NCI-H2196 treated with DMSO at 0.1 percent for 48 hours (cell line): ENCODE measurements around the gene EFCAB9.
A peak's percentile ranks its signal among the peaks of the same experiment; 100 is the strongest.
"Not testable (repeated sequence)": the region's sequence is repeated elsewhere in the genome, so short reads cannot be mapped to it uniquely, and the experiment has no call there.

Experiments used
- DNase-seq: peaks from one replicate; lab custom pipeline; 2025; ENCODE audit not compliant: unreplicated experiment; lab: John Stamatoyannopoulos, UW

EFCAB9 gene

DNA sequence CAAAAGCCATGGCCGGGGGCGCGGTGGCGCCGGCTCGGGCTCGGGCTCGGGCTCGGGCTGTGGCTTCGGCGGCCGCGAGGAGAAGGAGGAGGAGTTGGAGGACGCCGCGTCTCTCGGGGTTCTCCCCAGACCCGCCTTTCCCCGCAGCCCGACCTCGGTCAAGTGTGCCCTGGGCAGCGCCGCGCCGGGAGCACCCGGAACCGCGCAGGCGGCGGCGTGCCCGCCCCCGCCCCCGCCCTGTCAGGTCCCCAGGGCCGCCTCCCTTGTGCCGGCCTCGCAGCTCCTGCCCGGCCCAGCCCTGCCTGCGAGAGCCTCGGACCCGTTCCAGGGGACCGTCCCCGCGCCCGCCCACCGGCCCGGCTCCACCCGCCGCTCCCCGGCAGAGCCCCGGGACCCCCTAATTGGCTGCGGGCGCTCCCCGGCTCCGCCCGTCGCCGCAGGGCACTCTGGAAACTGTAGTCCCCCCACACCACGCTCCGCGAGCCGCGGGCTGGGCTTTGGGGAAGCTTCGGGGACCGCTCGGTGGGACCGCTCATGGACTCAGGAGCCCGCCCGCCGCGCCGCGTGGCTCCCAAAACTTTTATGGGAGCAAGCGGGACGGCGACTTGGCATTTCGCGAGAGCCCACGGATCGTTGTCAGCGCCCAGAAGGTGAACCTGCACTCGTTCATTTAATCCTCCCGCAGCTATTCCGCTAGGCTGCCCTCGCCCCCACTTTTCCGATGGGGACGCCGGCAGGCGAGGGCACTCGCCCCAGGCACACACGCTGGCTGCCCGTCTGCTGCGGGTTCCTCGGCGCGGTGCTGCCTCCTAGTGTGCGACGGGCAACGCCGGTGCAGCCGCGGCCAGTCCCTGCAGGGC, 5.7 kb upstream of the EFCAB9 start, which contains the start of gene STK10:
Gene STK10, minus strand, starts transcription at position 192 of the 860 bp plus-strand sequence. Its CDS starts 182 bp downstream, at position 10.
- DNase-seq, result peak; percentile 74

GRCh38 chr5:172188893-172189692, 4.9 kb upstream of the EFCAB9 start:
- no peak for DNase-seq

DNA sequence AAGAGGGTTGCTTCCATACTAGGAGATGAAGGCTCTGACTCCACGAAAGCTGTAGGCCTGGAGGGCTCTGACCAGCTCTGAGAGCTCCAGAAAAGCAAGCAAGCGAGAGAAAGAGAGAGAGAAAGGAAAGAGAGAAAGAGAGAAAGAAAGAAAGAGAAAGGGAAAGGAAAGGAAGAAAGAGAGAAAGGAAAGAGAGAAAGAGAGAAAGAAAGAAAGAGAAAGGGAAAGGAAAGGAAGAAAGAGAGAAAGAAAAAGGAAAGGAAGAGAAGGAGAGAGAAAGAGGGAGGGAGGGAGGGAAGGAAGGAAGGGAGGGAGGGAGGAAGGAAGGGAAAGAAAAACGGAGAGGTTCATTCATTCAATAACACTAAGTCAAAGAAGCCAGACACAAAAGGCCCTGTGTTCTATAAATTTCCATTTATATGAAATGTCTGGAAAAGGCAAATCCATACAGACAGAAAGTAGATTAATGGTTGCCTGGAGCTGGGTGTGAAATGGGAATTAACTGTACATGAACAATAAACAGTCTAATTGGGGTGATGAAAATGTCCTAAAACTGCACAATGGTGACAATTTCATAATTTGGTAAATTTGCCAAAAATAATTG, 4.2 kb upstream of the EFCAB9 start:
- no peak for DNase-seq

DNA sequence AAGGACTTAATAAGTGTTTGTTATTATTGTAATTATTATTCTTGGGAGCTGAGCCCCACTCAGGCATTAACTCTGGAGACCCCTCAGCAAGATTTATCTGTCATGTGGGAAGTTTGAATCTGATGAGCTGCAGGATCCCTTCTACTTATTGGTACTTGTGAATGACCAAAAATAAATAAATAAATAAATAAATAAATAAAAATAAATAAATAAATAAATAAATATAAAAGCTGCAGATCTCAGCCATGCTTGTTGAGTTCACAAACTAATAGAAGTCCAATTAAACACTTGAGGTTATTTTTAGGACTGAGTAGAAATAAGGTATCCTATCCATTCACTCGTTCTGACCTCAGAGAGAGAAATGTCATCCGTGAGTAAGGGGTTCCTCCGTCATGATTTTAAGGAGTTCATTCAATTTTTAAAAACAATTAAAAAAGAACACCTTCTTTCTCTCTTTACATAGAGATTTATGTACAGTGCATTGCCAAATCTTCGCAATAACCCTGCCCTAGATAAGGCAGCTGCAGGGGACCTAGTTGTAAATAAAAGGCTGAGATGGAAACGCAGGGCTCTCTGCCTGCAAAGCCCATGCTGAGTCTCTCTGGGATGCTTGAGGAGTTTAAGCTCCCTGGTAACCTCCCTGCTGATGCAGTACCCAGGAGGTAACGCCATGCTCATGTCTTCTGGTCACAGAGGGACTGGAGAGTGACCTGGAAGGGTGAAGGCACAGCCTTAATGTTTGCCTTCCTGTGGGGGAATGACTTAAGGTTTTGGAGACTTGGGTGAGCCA, 1.2 kb downstream of the EFCAB9 start:
- DNase-seq, result no peak

GRCh38 chr5:172197775-172198174, 3.8 kb downstream of the EFCAB9 start:
- DNase-seq, result not testable (repeated sequence)

DNA sequence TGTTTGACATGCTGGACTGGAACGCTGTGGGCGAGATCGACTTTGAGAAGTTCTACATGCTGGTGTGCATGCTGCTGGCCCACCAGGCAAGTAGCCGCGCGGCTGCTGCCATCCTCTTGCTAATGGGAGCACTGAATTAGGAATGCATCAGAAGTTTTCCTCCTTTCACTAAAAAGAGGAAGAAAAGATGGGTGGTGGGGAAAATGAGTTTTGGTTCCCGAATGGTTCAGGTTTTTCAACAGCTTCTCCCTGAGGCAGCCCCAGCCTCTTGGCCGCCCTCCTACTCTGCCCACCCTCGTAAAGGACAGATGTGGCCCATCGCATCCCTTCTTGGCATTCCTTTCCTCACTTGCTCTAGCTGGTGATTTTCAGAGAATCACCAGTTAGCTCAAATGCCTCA, 5.5 kb downstream of the EFCAB9 start:
- no peak for DNase-seq

GRCh38 chr5:172200476-172200875, 6.5 kb downstream of the EFCAB9 start:
- no peak for DNase-seq

DNA sequence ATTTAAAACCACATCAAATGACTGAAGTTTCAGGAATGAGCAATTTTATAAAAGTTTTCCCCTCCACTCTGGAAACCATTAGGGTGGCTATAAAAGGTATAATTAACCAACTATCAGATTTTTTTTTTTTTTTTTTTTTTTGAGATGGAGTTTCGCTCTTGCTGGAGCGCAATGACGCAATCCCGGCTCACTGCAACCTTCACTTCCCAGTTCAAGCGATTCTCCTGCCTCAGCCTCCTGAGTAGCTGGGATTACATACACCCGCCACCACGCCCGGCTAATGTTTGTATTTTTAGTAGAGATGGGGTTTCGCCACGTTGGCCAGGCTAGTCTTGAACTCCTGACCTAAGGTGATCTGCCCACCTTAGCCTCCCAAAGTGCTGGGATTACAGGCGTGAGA, 12.0 kb downstream of the EFCAB9 start:
- DNase-seq, result not testable (repeated sequence)

DNA sequence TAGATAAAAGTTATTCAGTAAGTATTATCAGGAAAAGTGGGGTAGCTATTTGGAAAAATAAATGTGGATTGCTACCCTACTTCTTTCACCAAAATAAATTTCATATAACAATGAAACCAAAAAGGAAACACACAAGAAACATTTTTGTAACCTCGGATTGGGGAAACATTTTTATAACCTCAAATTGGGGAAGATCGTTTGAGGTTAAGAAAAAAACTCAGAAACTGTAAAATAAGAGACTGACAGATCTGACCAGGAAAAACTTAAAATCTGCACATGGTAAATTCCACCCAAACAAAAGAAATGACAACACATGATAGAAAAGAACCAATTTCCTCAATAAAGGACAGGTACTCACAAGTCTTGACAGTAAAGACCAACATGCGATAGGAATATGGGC, 13.5 kb downstream of the EFCAB9 start:
- no peak for DNase-seq

- no peak for DNase-seq
Observed at GRCh38 chr5:172209714-172210113, 15.7 kb downstream of the EFCAB9 start.

- DNase-seq, result no peak
Observed at GRCh38 chr5:172211676-172212075, 17.7 kb downstream of the EFCAB9 start.

DNA sequence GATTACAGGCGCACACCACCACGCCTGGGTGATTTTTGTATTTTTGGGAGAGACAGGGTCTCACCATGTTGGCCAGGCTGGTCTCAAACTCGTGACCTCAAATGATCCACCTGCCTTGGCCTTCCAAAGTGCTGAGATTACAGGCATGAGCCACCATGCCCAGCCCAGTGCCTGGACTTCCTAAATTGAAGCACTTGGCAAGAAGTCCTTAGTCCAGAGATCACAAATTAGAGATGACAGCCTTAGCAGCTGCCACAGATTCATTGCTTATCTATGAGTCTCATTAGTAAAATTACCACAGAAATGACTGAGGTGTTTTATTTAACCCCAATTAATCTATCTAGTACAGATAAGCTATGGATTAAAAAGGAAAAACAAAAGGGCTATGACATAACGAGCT, 19.2 kb downstream of the EFCAB9 start:
- DNase-seq, result no peak

DNA sequence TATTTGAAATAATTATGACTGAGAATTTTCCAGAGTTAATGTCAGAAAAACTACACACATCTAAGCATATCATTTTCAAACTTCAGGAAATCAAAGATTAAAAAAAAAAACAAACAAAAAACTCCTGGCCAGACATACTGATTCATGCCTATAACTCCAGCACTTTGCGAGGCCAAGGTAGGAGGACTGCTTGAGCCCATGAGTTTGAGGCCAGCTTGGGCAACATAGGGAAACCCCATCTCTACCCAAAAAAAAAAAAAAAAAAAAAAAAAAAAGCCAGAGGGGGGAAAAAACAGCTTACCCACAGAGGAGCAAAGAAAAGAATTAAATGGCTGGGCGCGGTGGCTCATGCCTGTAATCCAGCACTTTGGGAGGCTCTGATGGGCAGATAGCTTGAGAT, 22.4 kb downstream of the EFCAB9 start:
- DNase-seq, result no peak

GRCh38 chr5:172219296-172219695, 25.3 kb downstream of the EFCAB9 start:
- DNase-seq, result no peak

- no peak for DNase-seq
Observed at GRCh38 chr5:172223901-172224873, 30.2 kb downstream of the EFCAB9 start.

DNA sequence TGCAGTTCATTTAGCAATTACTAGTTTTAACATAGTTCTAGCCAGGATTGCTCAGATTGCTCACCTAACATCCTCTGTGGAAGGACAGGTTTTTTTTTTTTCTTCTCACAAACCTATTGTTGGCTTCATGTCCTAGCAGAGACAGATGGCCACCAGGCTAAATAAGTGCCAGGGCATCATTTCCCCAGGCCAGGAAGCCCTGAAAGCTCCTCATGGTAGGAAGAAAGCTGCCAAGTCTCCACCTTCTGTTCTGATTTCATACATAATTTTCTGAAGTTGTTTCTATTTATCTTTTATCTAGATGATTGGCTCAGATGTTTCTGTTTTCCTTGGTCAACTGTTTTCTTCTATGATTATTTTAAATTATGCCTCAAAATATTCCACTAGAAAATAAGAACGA, 31.0 kb downstream of the EFCAB9 start:
- no peak for DNase-seq

GRCh38 chr5:172229904-172230303, 35.9 kb downstream of the EFCAB9 start:
- DNase-seq, result no peak

DNA sequence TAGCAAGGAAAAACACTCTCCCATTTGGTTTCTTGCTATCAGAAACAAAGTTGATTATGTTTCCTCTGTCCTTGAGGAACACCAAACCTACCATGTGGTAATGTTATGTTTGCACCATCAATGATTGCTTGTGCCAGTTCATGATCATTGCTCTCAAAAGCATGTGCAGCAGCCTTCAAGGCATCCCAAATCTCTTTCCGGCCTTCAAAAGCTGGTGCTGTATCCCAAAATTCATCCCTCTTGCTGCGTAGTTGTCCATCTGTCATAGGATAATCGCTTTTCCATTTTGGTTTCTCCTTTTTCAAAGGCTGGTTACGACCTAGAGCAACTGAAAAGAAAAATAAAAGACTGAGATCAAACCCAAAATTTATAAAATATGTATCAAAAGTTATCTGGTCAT, 40.1 kb downstream of the EFCAB9 start:
- no peak for DNase-seq

GRCh38 chr5:172235132-172235780, 41.3 kb downstream of the EFCAB9 start:
- no peak for DNase-seq
